Tibial nerve (tissue), 3 donors: ENCODE data around the gene IGFBPL1.

Source experiments
- POLR2A ChIP-seq, 2 donors: fragments of 450-650 bp; IDR thresholded peaks; one replicate each; pipeline ENCODE4 v1.6.1; 2017; ENCODE audit warnings: antibody characterized with exemption in 2 of 2, mild to moderate bottlenecking in 2 of 2, moderate library complexity in 2 of 2
- TF ChIP-seq, protein P1 (sequence below), 5 experiments: fragments of 200-600 bp in 3 of 5; fragments of 450-650 bp in 2 of 5; sonication (generic) in 3 of 5; IDR thresholded peaks; one replicate each; pipeline ENCODE4 v1.5.1; 2016 to 2019; ENCODE audit warnings: antibody characterized with exemption in 5 of 5, mild to moderate bottlenecking in 3 of 5, moderate library complexity in 2 of 5

DNA sequence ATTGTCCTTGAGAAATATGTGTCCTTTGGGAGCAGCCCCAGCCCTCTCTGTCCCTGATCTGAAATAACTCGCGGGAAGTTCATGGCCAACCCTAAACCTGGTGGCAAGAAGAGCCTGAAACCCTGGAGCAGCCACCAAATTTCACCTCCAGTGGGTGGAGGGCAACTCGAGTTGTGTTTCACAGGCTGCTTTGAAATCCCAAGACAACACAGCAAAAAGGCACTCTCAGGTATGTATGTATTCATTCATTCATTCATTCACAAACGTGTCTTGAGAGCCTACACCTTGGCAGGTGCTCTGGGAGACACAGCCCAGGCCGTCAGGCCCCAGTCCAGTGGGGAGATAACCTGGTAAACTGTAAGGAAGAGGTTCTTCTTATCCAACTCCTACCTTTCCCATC, 67.4 kb downstream of the IGFBPL1 start:
- TF ChIP-seq, protein P1, sequence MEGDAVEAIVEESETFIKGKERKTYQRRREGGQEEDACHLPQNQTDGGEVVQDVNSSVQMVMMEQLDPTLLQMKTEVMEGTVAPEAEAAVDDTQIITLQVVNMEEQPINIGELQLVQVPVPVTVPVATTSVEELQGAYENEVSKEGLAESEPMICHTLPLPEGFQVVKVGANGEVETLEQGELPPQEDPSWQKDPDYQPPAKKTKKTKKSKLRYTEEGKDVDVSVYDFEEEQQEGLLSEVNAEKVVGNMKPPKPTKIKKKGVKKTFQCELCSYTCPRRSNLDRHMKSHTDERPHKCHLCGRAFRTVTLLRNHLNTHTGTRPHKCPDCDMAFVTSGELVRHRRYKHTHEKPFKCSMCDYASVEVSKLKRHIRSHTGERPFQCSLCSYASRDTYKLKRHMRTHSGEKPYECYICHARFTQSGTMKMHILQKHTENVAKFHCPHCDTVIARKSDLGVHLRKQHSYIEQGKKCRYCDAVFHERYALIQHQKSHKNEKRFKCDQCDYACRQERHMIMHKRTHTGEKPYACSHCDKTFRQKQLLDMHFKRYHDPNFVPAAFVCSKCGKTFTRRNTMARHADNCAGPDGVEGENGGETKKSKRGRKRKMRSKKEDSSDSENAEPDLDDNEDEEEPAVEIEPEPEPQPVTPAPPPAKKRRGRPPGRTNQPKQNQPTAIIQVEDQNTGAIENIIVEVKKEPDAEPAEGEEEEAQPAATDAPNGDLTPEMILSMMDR (IDR thresholded peaks at IDR 0.05), result no peak
- no peak for TF ChIP-seq POLR2A (IDR thresholded peaks at IDR 0.05)
